ENCODE measurements around the gene FCSK.
A peak's percentile ranks its signal among the peaks of the same experiment; 100 is the strongest.
"Not testable (repeated sequence)": the region's sequence is repeated elsewhere in the genome, so short reads cannot be mapped to it uniquely, and the experiment has no call there.

The FCSK gene

GRCh38 chr16:70448075-70448474, 6.3 kb upstream of the FCSK start:
- Histone ChIP-seq H3K9me3 (ENCODE audit: control insufficient read depth, low read length) (no peaks in the 10 kb centered on the region), H3K36me3 (ENCODE audit: control insufficient read depth, insufficient read depth, low read length) (no peaks in the 10 kb centered on the region), H3K9ac (no peak overlapping the region), H3K79me2 (no peaks in the 10 kb centered on the region), H3K4me1 (peaks cover 2% of the 10 kb centered on the region), H3K4me2 (ENCODE audit: low read length) (no peak overlapping the region), H2AFZ (no peak overlapping the region), H3K27me3 (ENCODE audit: control insufficient read depth, insufficient read depth, low read length) (no peaks in the 10 kb centered on the region), H3K4me3 (ENCODE audit: low read depth, low read length) (no peak overlapping the region), H3K27ac (no peak overlapping the region)
- no peak for TF ChIP-seq CTCF (IDR thresholded peaks at IDR 0.05)

GRCh38 chr16:70450142-70451003, 4.0 kb upstream of the FCSK start:
- not testable (repeated sequence) for H3K27me3 ChIP-seq (ENCODE audit: control insufficient read depth, insufficient read depth, low read length); H3K79me2 ChIP-seq; H3K4me1 ChIP-seq; H3K4me2 ChIP-seq (ENCODE audit: low read length); H3K36me3 ChIP-seq (ENCODE audit: control insufficient read depth, insufficient read depth, low read length); H3K9ac ChIP-seq; H3K4me3 ChIP-seq (ENCODE audit: low read depth, low read length); H3K27ac ChIP-seq; H3K9me3 ChIP-seq (ENCODE audit: control insufficient read depth, low read length)
- peak overlapping the region; percentile 56 for H2AFZ ChIP-seq

GRCh38 chr16:70451004-70451340, 3.4 kb upstream of the FCSK start:
- H3K27me3 ChIP-seq (ENCODE audit: control insufficient read depth, insufficient read depth, low read length); H3K27ac ChIP-seq; H3K36me3 ChIP-seq (ENCODE audit: control insufficient read depth, insufficient read depth, low read length); H3K4me2 ChIP-seq (ENCODE audit: low read length); H3K79me2 ChIP-seq; H3K4me1 ChIP-seq; H3K9me3 ChIP-seq (ENCODE audit: control insufficient read depth, low read length); H3K9ac ChIP-seq; H3K4me3 ChIP-seq (ENCODE audit: low read depth, low read length): not testable (repeated sequence)
- peak overlapping the region; percentile 56 for H2AFZ ChIP-seq

- H3K9ac ChIP-seq, result no peak overlapping the region
- peak overlapping the region; percentile 96 for H3K4me3 ChIP-seq (ENCODE audit: low read depth, low read length)
- H3K9me3 ChIP-seq (ENCODE audit: control insufficient read depth, low read length), result no peaks in the 10 kb centered on the region
- H3K36me3 ChIP-seq (ENCODE audit: control insufficient read depth, insufficient read depth, low read length), result no peaks in the 10 kb centered on the region
- H3K4me1 ChIP-seq, result no peaks in the 10 kb centered on the region
- H3K79me2 ChIP-seq, result peaks cover 5% of the 10 kb centered on the region
- no peak overlapping the region for H3K27ac ChIP-seq
- no peaks in the 10 kb centered on the region for H3K27me3 ChIP-seq (ENCODE audit: control insufficient read depth, insufficient read depth, low read length)
- H3K4me2 ChIP-seq (ENCODE audit: low read length), result peak overlapping the region; percentile 95
- no peak for TF ChIP-seq CTCF (IDR thresholded peaks at IDR 0.05)
- H2AFZ ChIP-seq, result peak overlapping the region; percentile 96
These were observed 1.1 kb upstream of the FCSK start for GRCh38 chr16:70453117-70453891.

- peaks cover 5% of the 10 kb centered on the region for H3K79me2 ChIP-seq
- H3K4me1 ChIP-seq, result no peaks in the 10 kb centered on the region
- peak overlapping the region; percentile 95 for H3K4me2 ChIP-seq (ENCODE audit: low read length)
- TF ChIP-seq CTCF (IDR thresholded peaks at IDR 0.05), result no peak
- H3K9me3 ChIP-seq (ENCODE audit: control insufficient read depth, low read length), result no peaks in the 10 kb centered on the region
- H3K4me3 ChIP-seq (ENCODE audit: low read depth, low read length), result peak overlapping the region; percentile 96
- H2AFZ ChIP-seq, result peak overlapping the region; percentile 96
- H3K36me3 ChIP-seq (ENCODE audit: control insufficient read depth, insufficient read depth, low read length), result no peaks in the 10 kb centered on the region
- no peak overlapping the region for H3K9ac ChIP-seq
- H3K27me3 ChIP-seq (ENCODE audit: control insufficient read depth, insufficient read depth, low read length), result no peaks in the 10 kb centered on the region
- peak overlapping the region; percentile 82 for H3K27ac ChIP-seq
These were observed 538 bp upstream of the FCSK start for GRCh38 chr16:70453892-70454221.
